Suprapubic skin (tissue), 4 donors: ENCODE data around the gene CMTM8. TPM values are rescaled to one million over a fixed set of nuclear protein-coding genes. Genes with fewer than 3 reads are reported as not detected.
A peak's percentile ranks its signal among the peaks of the same experiment; 100 is the strongest.

ENCODE experiments used
- DNase-seq, 2 donors: peaks; one replicate each; pipeline ENCODE4 v3.0.0-alpha.2; 2019; ENCODE audit warnings: low spot score in 2 of 2
- H3K27ac ChIP-seq: fragments of 200-600 bp; sonication (generic); one replicate; pipeline ENCODE4 v1.5.1; 2019
- H3K27me3 ChIP-seq: fragments of 200-600 bp; sonication (generic); one replicate; pipeline ENCODE4 v1.5.1; 2019
- H3K36me3 ChIP-seq: fragments of 200-600 bp; sonication (generic); one replicate; pipeline ENCODE4 v1.5.1; 2019
- H3K4me1 ChIP-seq: fragments of 200-600 bp; sonication (generic); one replicate; pipeline ENCODE4 v1.5.1; 2019
- H3K4me3 ChIP-seq: fragments of 200-600 bp; sonication (generic); one replicate; pipeline ENCODE4 v1.5.1; 2019; ENCODE audit warnings: mild to moderate bottlenecking
- H3K9me3 ChIP-seq: fragments of 200-600 bp; sonication (generic); one replicate; pipeline ENCODE4 v1.5.1; 2019
- CTCF ChIP-seq, 2 donors: fragments of 200-600 bp in 1 of 2; fragments of 450-650 bp in 1 of 2; sonication (generic) in 1 of 2; IDR thresholded peaks; one replicate each; pipeline ENCODE4 v1.5.1; 2016 to 2019; ENCODE audit warnings: antibody characterized with exemption in 2 of 2, mild to moderate bottlenecking in 1 of 2, moderate library complexity in 1 of 2
- EP300 ChIP-seq: sonication (generic); formaldehyde crosslinking; IDR thresholded peaks from one replicate; pipeline ENCODE4 v1.6.1; 2017; ENCODE audit warnings: antibody characterized with exemption
- POLR2A ChIP-seq, 2 donors: fragments of 450-650 bp; IDR thresholded peaks; one replicate each; pipeline ENCODE4 v1.6.1; 2017; ENCODE audit warnings: antibody characterized with exemption in 2 of 2, mild to moderate bottlenecking in 2 of 2, moderate library complexity in 2 of 2
- POLR2AphosphoS5 ChIP-seq, 3 donors: sonication (generic); formaldehyde crosslinking; IDR thresholded peaks; one replicate each; pipeline ENCODE4 v1.6.1; 2017; ENCODE audit warnings: antibody characterized with exemption in 3 of 3
- WGBS: methylation state at CpG from one replicate; pipeline ENCODE4 v1.1.5; 2018; 5-methylcytosine and 5-hydroxymethylcytosine counted together
- total RNA-seq, 4 donors: library from RNA; depleted of rRNA; stranded (reverse); fragments of >200 nt; gene quantifications; one replicate each; pipeline ENCODE4 v1.1.0, GENCODE V29; 2016

Gene CMTM8
- total RNA-seq, 4 donors from 2014 or later, result 7.4 to 16.3 (median 10.6) TPM

GRCh38 chr3:32292085-32292796 is 53.8 kb downstream of the CMTM8 start:
- Histone ChIP-seq H3K27me3 (no peaks in the 10 kb centered on the region), H3K27ac (no peak overlapping the region), H3K4me1 (peaks cover 4% of the 10 kb centered on the region), H3K4me3 (no peak overlapping the region), H3K9me3 (no peaks in the 10 kb centered on the region), H3K36me3 (no peaks in the 10 kb centered on the region)
- TF ChIP-seq EP300 (no peak), CTCF (IDR thresholded peaks at IDR 0.05) (no peak)
- no peak for DNase-seq
- 84% methylated on average over 7 of the region's 7 CpGs for WGBS

DNA sequence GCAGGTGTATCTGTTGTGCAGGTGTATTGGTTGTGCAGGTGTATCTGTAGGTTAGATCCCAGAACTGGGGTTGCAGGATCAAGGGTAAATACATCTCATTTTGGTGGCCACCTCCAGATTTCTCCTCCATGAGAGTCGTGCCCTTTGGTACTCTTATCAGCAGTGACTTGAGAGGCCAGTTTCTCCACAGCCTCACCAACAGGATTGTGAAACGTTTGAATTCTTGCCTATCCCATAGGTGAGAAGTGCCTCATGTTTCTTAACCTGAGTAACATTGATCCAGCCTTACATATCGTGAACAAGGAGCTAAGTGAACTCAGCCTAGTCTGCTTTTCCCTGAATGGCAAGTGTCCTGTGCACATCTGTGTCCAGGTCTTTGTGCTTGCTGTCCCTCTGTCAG is 55.4 kb downstream of the CMTM8 start:
- Histone ChIP-seq H3K27ac (no peak overlapping the region), H3K4me3 (no peak overlapping the region), H3K9me3 (no peaks in the 10 kb centered on the region), H3K4me1 (peaks cover 4% of the 10 kb centered on the region), H3K36me3 (no peaks in the 10 kb centered on the region), H3K27me3 (no peaks in the 10 kb centered on the region)
- TF ChIP-seq EP300, result no peak
- no peak for TF ChIP-seq CTCF (IDR thresholded peaks at IDR 0.05)
- no peak for TF ChIP-seq POLR2A (IDR thresholded peaks at IDR 0.05)
- TF ChIP-seq POLR2AphosphoS5 (IDR thresholded peaks at IDR 0.05), result no peak
- DNase-seq, result no peak
- WGBS, result 69% methylated on average over 3 of the region's 3 CpGs

DNA sequence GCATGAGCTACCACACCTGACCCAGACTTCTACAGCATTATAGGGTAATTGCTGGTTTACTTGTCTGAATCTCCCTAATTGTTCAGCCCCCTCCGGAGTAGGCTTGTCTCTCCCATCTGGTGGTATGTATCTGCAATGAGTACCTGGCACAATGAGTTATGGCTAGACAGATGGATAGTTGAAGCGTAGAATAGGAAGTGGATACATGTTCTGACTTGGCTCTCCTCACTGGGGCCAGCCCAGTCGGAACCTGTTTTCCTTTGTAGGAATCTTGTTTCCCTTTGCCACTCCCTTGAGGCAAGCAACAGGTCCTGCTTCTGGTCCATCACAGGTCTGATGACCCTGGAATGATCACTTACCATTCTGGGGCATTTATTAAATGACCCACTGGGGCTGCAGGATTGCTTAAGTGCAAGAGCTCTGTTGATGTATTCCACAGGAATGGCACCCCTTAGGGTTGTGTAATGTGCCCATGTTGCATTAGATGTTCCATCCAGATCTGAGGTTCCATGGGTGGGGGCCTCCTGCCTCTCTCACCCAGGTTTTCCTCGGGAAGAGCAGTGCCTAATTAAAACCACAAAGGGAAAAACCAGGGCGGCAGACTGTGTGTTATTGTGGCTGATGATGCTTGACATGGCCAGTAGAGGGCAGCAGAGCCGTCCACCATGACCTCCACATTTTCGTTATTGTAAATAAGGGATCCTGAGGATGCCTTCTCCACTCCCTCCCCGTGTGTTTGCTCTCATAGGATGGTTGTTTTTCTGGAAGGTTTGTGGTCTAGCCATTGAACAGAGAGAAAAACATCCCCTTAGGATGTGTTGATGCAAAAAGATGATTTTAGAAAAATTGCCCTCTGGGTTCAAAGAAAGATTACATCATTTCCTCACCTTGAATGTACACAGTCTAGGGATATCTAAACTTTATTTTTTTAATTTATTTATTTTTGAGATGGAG is 58.0 kb downstream of the CMTM8 start:
- no peak overlapping the region for H3K27ac ChIP-seq
- no peaks in the 10 kb centered on the region for H3K36me3 ChIP-seq
- DNase-seq, result peak in 1 of 2 donors; percentile 67
- 19% methylated on average over 8 of the region's 8 CpGs for WGBS
- no peak overlapping the region for H3K4me3 ChIP-seq
- TF ChIP-seq POLR2A (IDR thresholded peaks at IDR 0.05) (no peak), CTCF (IDR thresholded peaks at IDR 0.05) (peak; percentile 55 to 83), EP300 (no peak), POLR2AphosphoS5 (IDR thresholded peaks at IDR 0.05) (no peak)
- no peaks in the 10 kb centered on the region for H3K9me3 ChIP-seq
- peaks cover 4% of the 10 kb centered on the region for H3K4me1 ChIP-seq
- H3K27me3 ChIP-seq, result no peaks in the 10 kb centered on the region

GRCh38 chr3:32297366-32297765 is 58.9 kb downstream of the CMTM8 start:
- 93% methylated on average over 5 of the region's 5 CpGs for WGBS
- DNase-seq, result no peak
- no peaks in the 10 kb centered on the region for H3K9me3 ChIP-seq
- H3K27ac ChIP-seq, result no peak overlapping the region
- H3K36me3 ChIP-seq, result no peaks in the 10 kb centered on the region
- H3K27me3 ChIP-seq, result no peaks in the 10 kb centered on the region
- H3K4me3 ChIP-seq, result no peak overlapping the region
- H3K4me1 ChIP-seq, result peaks cover 4% of the 10 kb centered on the region
- TF ChIP-seq EP300 (no peak), POLR2AphosphoS5 (IDR thresholded peaks at IDR 0.05) (no peak), POLR2A (IDR thresholded peaks at IDR 0.05) (no peak), CTCF (IDR thresholded peaks at IDR 0.05) (no peak)

GRCh38 chr3:32301426-32301825 is 62.9 kb downstream of the CMTM8 start:
- no peak for DNase-seq
- Histone ChIP-seq H3K27ac (no peak overlapping the region), H3K4me1 (peaks cover 7% of the 10 kb centered on the region), H3K36me3 (no peaks in the 10 kb centered on the region), H3K9me3 (no peaks in the 10 kb centered on the region), H3K4me3 (no peak overlapping the region), H3K27me3 (no peaks in the 10 kb centered on the region)
- WGBS, result 92% methylated on average over 2 of the region's 2 CpGs
- TF ChIP-seq POLR2AphosphoS5 (IDR thresholded peaks at IDR 0.05), result no peak
- no peak for TF ChIP-seq POLR2A (IDR thresholded peaks at IDR 0.05)
- TF ChIP-seq EP300, result no peak
- TF ChIP-seq CTCF (IDR thresholded peaks at IDR 0.05), result no peak
